ENCODE data around the gene ATG16L2.

Gene ATG16L2

GRCh38 chr11:72815110-72815618 lies 953 bp downstream of the ATG16L2 start:
- in situ Hi-C loops (cut with HindIII; ENCODE audit: low pct_ligation_motif_present, low sequenced_read_pairs): no loop called here
- no peak for DNase-seq
- TF ChIP-seq, protein P1, sequence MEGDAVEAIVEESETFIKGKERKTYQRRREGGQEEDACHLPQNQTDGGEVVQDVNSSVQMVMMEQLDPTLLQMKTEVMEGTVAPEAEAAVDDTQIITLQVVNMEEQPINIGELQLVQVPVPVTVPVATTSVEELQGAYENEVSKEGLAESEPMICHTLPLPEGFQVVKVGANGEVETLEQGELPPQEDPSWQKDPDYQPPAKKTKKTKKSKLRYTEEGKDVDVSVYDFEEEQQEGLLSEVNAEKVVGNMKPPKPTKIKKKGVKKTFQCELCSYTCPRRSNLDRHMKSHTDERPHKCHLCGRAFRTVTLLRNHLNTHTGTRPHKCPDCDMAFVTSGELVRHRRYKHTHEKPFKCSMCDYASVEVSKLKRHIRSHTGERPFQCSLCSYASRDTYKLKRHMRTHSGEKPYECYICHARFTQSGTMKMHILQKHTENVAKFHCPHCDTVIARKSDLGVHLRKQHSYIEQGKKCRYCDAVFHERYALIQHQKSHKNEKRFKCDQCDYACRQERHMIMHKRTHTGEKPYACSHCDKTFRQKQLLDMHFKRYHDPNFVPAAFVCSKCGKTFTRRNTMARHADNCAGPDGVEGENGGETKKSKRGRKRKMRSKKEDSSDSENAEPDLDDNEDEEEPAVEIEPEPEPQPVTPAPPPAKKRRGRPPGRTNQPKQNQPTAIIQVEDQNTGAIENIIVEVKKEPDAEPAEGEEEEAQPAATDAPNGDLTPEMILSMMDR (IDR thresholded peaks at IDR 0.05; ENCODE audit: low read depth, low read length, missing control alignments): no peak
- peak overlapping the region; percentile 85 for H3K4me3 ChIP-seq (ENCODE audit: low read depth, low read length)
- H3K27me3 ChIP-seq (replicated peaks): no peaks in the 10 kb centered on the region
- no peaks in the 10 kb centered on the region for H3K36me3 ChIP-seq (replicated peaks)
- H3K27ac ChIP-seq: peak overlapping the region; percentile 98

DNA sequence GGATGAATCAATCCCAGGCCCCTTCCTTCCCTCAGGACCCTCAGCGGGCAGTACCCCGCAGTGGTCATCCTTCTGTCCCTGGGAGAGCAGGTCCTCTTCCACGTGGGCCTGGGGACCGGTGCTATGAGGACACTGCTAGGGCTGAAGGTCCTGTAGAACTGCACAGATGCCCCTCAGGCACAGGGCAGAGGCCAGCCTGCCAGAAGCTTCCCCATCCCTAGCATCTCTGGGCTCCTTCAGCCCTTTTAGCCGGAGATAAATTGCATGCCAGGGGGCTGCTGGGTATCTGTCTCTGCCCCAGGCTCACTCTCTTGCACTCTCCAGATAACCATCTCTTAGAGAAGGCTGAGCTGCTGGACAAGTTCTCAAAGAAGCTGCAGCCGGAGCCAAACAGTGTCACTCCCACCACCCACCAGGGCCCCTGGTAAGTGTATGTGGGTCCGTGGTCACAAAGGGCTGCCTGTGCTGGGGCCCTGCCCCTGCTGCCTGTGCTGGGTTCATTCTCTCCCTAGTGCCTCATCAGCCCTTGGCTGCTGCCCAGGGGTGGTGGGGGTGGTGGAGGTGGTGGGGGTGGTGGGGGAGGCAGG lies 2.3 kb downstream of the ATG16L2 start:
- no peak for DNase-seq
- no peaks in the 10 kb centered on the region for H3K36me3 ChIP-seq (replicated peaks)
- TF ChIP-seq, protein P1 (IDR thresholded peaks at IDR 0.05; ENCODE audit: low read depth, low read length, missing control alignments): no peak
- H3K27me3 ChIP-seq (replicated peaks): no peaks in the 10 kb centered on the region
- H3K4me3 ChIP-seq (ENCODE audit: low read depth, low read length): no peak overlapping the region
- H3K27ac ChIP-seq: no peak overlapping the region
- in situ Hi-C loops (cut with HindIII; ENCODE audit: low pct_ligation_motif_present, low sequenced_read_pairs): no loop called here

GRCh38 chr11:72817966-72818365 lies 3.8 kb downstream of the ATG16L2 start:
- in situ Hi-C loops (cut with HindIII; ENCODE audit: low pct_ligation_motif_present, low sequenced_read_pairs): no loop called here
- Histone ChIP-seq H3K4me3 (ENCODE audit: low read depth, low read length) (no peak overlapping the region), H3K27ac (no peak overlapping the region), H3K27me3 (replicated peaks) (no peaks in the 10 kb centered on the region), H3K36me3 (replicated peaks) (no peaks in the 10 kb centered on the region)
- TF ChIP-seq, protein P1 (IDR thresholded peaks at IDR 0.05; ENCODE audit: low read depth, low read length, missing control alignments): no peak
- DNase-seq: no peak

DNA sequence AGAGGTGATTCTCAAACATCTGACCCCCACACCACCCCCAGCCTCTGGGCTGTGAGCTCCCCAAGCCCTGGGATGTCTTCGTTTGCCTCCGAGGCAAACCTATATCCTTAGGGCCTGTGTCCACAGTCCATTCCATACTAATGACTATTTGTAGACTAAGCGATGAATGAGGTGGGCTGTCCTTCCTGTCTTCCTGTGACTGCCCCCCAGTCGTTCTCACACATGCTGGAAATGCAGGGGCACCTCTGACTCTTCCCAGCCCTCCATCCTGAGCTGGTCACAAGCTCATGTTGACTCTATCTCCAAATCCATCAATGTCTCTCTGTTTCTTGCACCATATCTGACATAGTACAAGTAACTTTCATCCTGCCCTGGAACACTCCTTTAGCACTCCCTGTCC lies 4.8 kb downstream of the ATG16L2 start:
- TF ChIP-seq, protein P1 (IDR thresholded peaks at IDR 0.05; ENCODE audit: low read depth, low read length, missing control alignments): no peak
- Histone ChIP-seq H3K36me3 (replicated peaks) (no peaks in the 10 kb centered on the region), H3K27me3 (replicated peaks) (no peaks in the 10 kb centered on the region), H3K4me3 (ENCODE audit: low read depth, low read length) (no peak overlapping the region), H3K27ac (no peak overlapping the region)
- in situ Hi-C loops (cut with HindIII; ENCODE audit: low pct_ligation_motif_present, low sequenced_read_pairs): no loop called here
- DNase-seq: no peak

DNA sequence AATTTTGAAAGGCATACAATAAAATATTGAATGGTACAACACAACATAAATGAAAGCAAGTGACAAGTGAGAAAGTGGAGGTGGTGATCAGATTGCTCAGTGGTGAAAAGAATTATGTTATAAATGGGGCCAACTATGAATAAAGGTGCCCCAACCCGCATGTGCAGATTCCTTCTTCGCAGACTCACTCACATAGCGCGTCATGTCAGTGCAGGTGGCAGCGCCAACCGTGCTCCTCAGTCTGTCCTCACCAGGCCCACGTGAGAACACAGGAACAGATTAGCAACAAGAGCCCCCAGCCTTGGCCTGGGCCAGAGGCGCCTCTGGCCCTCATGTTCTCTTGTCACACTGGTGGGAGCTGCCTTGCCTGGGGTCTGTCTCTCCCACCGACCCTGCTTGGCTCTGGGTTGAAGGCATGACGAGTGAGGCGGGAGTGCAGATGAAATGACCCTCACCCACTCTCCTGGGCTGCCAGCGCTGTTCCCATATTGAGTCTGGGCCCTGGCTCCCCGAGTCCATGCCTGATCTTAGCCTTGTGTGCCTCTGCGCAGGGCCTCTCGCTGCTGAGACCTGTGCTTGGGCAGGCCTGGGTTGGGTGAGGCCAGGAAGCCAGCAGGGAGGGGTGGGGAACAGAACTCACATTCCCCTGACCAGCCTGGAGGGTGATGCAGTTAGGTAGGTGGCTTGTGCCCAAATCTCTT lies 6.4 kb downstream of the ATG16L2 start:
- H3K36me3 ChIP-seq (replicated peaks): no peaks in the 10 kb centered on the region
- TF ChIP-seq, protein P1 (IDR thresholded peaks at IDR 0.05; ENCODE audit: low read depth, low read length, missing control alignments): no peak
- no peak for DNase-seq
- in situ Hi-C loops (cut with HindIII; ENCODE audit: low pct_ligation_motif_present, low sequenced_read_pairs): no loop called here
- H3K27me3 ChIP-seq (replicated peaks): no peaks in the 10 kb centered on the region
- H3K27ac ChIP-seq: no peak overlapping the region
- no peak overlapping the region for H3K4me3 ChIP-seq (ENCODE audit: low read depth, low read length)

Measured in brain microvascular endothelial cell (primary cell).